ENCODE data around the gene PPM1J. TPM values are rescaled to one million over a fixed set of nuclear protein-coding genes. Genes with fewer than 3 reads are reported as not detected.
A peak's percentile ranks its signal among the peaks of the same experiment; 100 is the strongest.

The PPM1J gene
- total RNA-seq, 6 experiments from 2014 or later, result 1.1 to 1.7 (median 1.4) TPM

DNA sequence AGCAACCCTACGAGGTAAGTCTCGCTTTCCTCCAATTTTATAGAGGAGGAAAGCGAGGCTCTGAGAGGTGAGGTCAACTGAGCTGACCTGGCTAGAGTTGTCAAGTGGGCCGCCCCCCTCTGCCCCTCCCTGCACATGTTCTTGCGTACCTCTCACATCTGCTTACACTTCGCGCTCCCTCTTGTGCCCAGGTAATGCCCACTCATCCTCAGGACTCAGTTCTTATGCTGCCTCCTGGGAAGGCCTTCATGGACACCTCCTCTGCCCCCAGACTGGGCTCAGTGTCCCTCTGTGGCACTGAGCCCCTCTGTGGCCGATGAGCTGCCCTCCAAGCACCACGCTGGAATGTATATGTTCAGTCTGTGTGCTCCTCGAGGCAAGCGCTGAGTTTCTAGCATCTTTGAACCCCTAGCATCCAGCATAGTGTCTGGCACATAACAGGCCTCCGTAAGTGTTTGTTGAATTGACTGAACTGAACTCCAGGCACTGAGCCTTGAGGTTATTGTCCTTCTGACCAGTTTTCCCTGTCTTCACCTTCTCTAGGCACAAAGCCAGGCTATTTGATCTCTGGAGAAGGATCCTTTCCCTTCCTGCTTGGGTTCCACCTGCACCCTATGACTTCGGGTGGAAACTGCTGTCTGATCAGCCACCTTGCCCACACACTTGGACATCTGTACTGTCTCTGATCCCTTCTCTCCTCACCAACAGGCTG is 27.2 kb downstream of the PPM1J start:
- TF ChIP-seq, protein P1, sequence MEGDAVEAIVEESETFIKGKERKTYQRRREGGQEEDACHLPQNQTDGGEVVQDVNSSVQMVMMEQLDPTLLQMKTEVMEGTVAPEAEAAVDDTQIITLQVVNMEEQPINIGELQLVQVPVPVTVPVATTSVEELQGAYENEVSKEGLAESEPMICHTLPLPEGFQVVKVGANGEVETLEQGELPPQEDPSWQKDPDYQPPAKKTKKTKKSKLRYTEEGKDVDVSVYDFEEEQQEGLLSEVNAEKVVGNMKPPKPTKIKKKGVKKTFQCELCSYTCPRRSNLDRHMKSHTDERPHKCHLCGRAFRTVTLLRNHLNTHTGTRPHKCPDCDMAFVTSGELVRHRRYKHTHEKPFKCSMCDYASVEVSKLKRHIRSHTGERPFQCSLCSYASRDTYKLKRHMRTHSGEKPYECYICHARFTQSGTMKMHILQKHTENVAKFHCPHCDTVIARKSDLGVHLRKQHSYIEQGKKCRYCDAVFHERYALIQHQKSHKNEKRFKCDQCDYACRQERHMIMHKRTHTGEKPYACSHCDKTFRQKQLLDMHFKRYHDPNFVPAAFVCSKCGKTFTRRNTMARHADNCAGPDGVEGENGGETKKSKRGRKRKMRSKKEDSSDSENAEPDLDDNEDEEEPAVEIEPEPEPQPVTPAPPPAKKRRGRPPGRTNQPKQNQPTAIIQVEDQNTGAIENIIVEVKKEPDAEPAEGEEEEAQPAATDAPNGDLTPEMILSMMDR (IDR thresholded peaks at IDR 0.05), result no peak
- Mint-ChIP-seq H3K4me3 (no peak overlapping the region), H3K36me3 (ENCODE audit: low read depth) (peaks cover 19% of the 10 kb centered on the region; the same call in 1 of the 2 replicates), H3K27ac (no peak overlapping the region), H3K9me3 (no peaks in the 10 kb centered on the region), H3K27me3 (ENCODE audit: insufficient read depth) (peaks cover 3% of the 10 kb centered on the region; the same call in 1 of the 2 replicates), H3K4me1 (ENCODE audit: low read depth) (peaks cover 29% of the 10 kb centered on the region)
- no peak for DNase-seq

DNA sequence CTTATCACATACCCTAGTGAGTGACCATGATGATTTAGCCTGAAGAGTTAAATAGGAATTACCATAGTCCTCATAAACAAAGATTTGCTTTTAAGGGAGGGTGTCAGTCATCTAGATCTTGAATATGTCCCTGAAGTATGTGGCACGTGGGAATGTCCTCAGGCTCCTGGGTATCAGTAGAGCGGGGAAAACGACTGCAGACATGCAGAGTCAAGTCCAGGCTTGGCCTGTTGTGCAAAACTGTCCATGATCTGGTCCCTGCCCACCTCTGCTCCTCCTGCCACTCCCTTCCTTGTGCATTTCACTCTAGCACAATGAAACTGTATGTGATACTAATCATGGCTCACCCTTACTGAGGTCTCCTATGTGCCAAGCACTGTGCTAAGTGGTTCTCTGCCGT is 27.8 kb downstream of the PPM1J start:
- DNase-seq, result no peak
- Mint-ChIP-seq H3K4me1 (ENCODE audit: low read depth) (peaks cover 31% of the 10 kb centered on the region), H3K27me3 (ENCODE audit: insufficient read depth) (peaks cover 3% of the 10 kb centered on the region; the same call in 1 of the 2 replicates), H3K27ac (no peak overlapping the region), H3K36me3 (ENCODE audit: low read depth) (peaks cover 14% of the 10 kb centered on the region; the same call in 1 of the 2 replicates), H3K9me3 (no peaks in the 10 kb centered on the region), H3K4me3 (no peak overlapping the region)
- TF ChIP-seq, protein P1 (IDR thresholded peaks at IDR 0.05), result no peak

DNA sequence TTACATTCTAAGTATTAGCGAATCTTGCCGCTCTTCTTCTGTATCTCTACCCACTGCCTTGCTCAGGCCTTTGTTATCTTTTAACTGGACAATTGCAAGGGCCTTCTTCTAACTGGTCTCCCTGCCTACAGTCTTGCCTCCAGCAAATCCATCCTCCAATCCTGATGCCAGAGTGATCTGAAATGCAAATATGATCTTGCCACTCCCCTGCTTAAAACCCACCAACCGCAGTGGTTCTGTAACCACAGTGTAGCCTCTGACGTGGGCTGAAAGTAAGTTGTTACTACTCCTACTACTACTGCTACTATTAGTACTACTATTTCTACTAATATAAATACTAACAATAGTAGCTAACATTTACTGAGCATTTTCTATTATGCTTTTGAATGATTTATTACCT is 28.3 kb downstream of the PPM1J start:
- Mint-ChIP-seq H3K4me3 (no peak overlapping the region), H3K36me3 (ENCODE audit: low read depth) (peaks cover 9% of the 10 kb centered on the region; the same call in 1 of the 2 replicates), H3K27ac (no peak overlapping the region), H3K4me1 (ENCODE audit: low read depth) (peaks cover 31% of the 10 kb centered on the region), H3K27me3 (ENCODE audit: insufficient read depth) (peaks cover 3% of the 10 kb centered on the region; the same call in 1 of the 2 replicates), H3K9me3 (no peaks in the 10 kb centered on the region)
- DNase-seq, result no peak
- TF ChIP-seq, protein P1 (IDR thresholded peaks at IDR 0.05), result no peak

DNA sequence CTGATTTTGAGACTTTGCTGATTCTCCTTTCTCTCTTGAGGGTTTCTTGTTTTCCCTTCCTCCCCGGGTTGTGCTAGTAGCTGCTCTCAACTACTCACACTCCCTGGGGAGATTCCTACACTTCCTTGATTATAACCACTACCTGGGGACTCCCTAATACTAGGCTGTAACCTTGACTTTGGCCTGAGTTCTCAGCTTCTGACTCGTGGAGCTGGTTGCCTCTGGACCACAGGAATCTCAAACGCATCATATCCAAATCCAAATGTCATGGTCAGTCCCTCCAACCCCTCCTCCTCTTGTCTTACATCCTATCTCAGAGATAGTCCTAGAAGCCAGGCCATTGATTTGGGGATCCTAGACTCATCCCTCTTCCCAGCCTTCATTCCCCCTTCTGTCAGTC is 28.7 kb downstream of the PPM1J start:
- Mint-ChIP-seq H3K4me1 (ENCODE audit: low read depth) (peaks cover 31% of the 10 kb centered on the region), H3K4me3 (no peak overlapping the region), H3K27ac (peak overlapping the region; percentile 7; the same call in 1 of the 2 replicates), H3K36me3 (ENCODE audit: low read depth) (peaks cover 5% of the 10 kb centered on the region; the same call in 1 of the 2 replicates), H3K27me3 (ENCODE audit: insufficient read depth) (peaks cover 3% of the 10 kb centered on the region; the same call in 1 of the 2 replicates), H3K9me3 (no peaks in the 10 kb centered on the region)
- TF ChIP-seq, protein P1 (IDR thresholded peaks at IDR 0.05), result no peak
- DNase-seq, result no peak

DNA sequence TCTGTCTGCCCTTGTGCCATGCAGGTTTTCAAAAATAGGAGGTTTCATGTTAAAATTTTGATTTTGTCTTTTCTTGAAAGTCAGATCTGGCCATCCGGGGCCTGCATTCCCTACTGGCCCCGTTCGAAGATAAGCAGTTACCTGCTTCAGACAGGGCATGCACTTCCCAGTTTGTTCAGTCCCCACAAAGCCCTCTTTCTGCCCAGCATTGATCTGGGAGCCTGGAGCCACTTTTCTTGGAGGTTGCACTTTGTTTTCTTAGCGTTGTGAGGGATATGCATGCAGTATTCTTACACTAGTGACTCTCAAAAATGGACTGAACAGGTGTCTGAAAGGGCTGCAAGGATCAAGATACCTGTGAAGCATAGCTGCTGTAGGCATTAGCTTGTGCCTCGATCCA is 29.2 kb downstream of the PPM1J start:
- Mint-ChIP-seq H3K4me1 (ENCODE audit: low read depth) (peaks cover 31% of the 10 kb centered on the region), H3K4me3 (no peak overlapping the region), H3K36me3 (ENCODE audit: low read depth) (peaks cover 5% of the 10 kb centered on the region; the same call in 1 of the 2 replicates), H3K27me3 (ENCODE audit: insufficient read depth) (peaks cover 3% of the 10 kb centered on the region; the same call in 1 of the 2 replicates), H3K9me3 (no peaks in the 10 kb centered on the region), H3K27ac (no peak overlapping the region)
- TF ChIP-seq, protein P1 (IDR thresholded peaks at IDR 0.05), result no peak
- DNase-seq, result no peak
